ENCODE results near the gene MRPS26.
"Not testable (repeated sequence)": the region's sequence is repeated elsewhere in the genome, so short reads cannot be mapped to it uniquely, and the experiment has no call there.

MRPS26 gene

GRCh38 chr20:3021777-3022176 lies 24.1 kb upstream of the MRPS26 start (continued):
- no peak for TF ChIP-seq ZSCAN5A (tag by site-specific recombination; IDR thresholded peaks at IDR 0.05)
- no peak for TF ChIP-seq ZBTB17 (tag by site-specific recombination; IDR thresholded peaks at IDR 0.05)
- TF ChIP-seq ZNF560 (tag by site-specific recombination; IDR thresholded peaks at IDR 0.05; ENCODE audit: borderline replicate concordance), result no peak

GRCh38 chr20:3022559-3023490 lies 23.0 kb upstream of the MRPS26 start:
- not testable (repeated sequence) for H3K4me1 ChIP-seq (ENCODE audit: control insufficient read depth, insufficient read depth, low read length)

GRCh38 chr20:3027987-3028386 lies 17.9 kb upstream of the MRPS26 start:
- no peak for TF ChIP-seq HOXC10 (CRISPR knock-in tag; IDR thresholded peaks at IDR 0.05)
- TF ChIP-seq PBX3 (CRISPR knock-in tag; IDR thresholded peaks at IDR 0.05), result no peak
- TF ChIP-seq GFI1B (tag by site-specific recombination; IDR thresholded peaks at IDR 0.05), result no peak
- no peak for TF ChIP-seq TSHZ1 (tag by site-specific recombination; IDR thresholded peaks at IDR 0.05; ENCODE audit: borderline replicate concordance)
- no peak for TF ChIP-seq TRIM28 (IDR thresholded peaks at IDR 0.05; ENCODE audit: borderline replicate concordance, low read length)
- no peak for TF ChIP-seq ZBTB10 (tag by site-specific recombination; IDR thresholded peaks at IDR 0.05)
- TF ChIP-seq ZNF626 (tag by site-specific recombination; IDR thresholded peaks at IDR 0.05), result no peak
- Histone ChIP-seq H3K36me3 (ENCODE audit: control insufficient read depth in 2 of 2, insufficient read depth in 1 of 2, low read length in 2 of 2) (peaks cover 39 to 83% of the 10 kb centered on the region in 2 experiments; a peak in 2 of 3 replicates), H3K9me3 (ENCODE audit: control insufficient read depth, insufficient read depth, low read depth, low read length) (no peaks in the 10 kb centered on the region), H3K4me3 (ENCODE audit: low read depth, low read length) (no peak overlapping the region), H3K27ac (ENCODE audit: extremely low read depth, low read depth, low read length) (no peak overlapping the region), H3K4me1 (ENCODE audit: control insufficient read depth, insufficient read depth, low read length) (no peaks in the 10 kb centered on the region)
- POLR2A ChIA-PET, result no interaction called here
- CTCF ChIA-PET, result interaction anchor here (0.6 kb wide), 1 partner anchor 64 kb away, joined by 5 read pairs; no protein-coding TSS in a partner anchor

More at GRCh38 chr20:3022559-3023490, 23.0 kb upstream of the MRPS26 start:
- H3K36me3 ChIP-seq (ENCODE audit: control insufficient read depth in 2 of 2, insufficient read depth in 1 of 2, low read length in 2 of 2), result peaks cover 24 to 69% of the 10 kb centered on the region in 2 experiments
- H3K4me3 ChIP-seq (ENCODE audit: low read depth, low read length); H3K27ac ChIP-seq (ENCODE audit: extremely low read depth, low read depth, low read length); H3K9me3 ChIP-seq (ENCODE audit: control insufficient read depth, insufficient read depth, low read depth, low read length); CTCF ChIA-PET; POLR2A ChIA-PET: not testable (repeated sequence)
